ENCODE data around the gene PARM1.

GRCh38 chr4:74962584-74962983 is 29.7 kb downstream of the PARM1 start:
- TF ChIP-seq CTCF (IDR thresholded peaks at IDR 0.05), result no peak
- no peak for TF ChIP-seq EP300 (IDR thresholded peaks at IDR 0.05; ENCODE audit: borderline replicate concordance in 1 of 2, low read depth in 1 of 2, low read length in 1 of 2)
- no peak for TF ChIP-seq PBX3 (IDR thresholded peaks at IDR 0.05)
- TF ChIP-seq USF1 (IDR thresholded peaks at IDR 0.05; ENCODE audit: borderline replicate concordance, low read depth), result no peak
